ENCODE data around the gene ILF2. TPM values are rescaled to one million over a fixed set of nuclear protein-coding genes. Genes with fewer than 3 reads are reported as not detected.
A peak's percentile ranks its signal among the peaks of the same experiment; 100 is the strongest.

ILF2 gene
- total and polyA plus RNA-seq, 2 experiments from 2014 or later: 174 to 180 TPM

DNA sequence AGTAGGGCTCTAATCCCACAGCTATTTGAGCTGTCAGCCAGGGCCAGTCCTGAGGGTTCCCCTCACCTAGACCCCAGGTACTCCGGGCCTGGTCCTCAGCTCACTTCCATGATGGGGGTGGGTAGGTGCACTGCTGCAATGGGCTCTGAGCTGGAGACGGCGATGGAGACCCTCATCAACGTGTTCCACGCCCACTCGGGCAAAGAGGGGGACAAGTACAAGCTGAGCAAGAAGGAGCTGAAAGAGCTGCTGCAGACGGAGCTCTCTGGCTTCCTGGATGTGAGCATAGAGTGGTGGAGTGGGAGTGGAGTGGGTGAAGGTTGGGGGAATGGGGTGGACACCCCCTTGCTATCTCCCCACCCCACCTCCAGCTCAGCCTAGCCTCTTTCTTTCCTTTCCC, 40.4 kb downstream of the ILF2 start:
- peaks cover 28% of the 10 kb centered on the region for H3K79me2 ChIP-seq (ENCODE audit: insufficient read depth)

DNA sequence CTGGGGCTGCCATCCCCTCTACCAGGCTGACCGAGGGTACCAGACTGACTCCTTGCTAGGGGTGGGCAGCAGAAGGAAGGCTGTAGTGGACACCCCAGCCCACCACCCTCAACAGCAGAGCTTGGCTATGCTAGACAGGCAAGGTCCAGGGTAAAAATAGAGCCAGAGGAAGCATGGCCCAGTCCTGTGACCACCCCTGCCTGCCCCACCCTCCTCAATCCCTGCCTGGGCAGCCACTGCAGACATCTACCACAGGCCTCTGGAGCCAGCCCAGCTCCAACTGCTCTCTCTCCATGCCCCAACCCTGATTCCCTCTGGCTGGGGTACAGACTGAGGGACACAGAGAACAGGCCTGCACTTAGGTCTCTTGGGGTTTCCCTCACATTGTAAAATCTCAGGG, 40.8 kb downstream of the ILF2 start:
- no peak overlapping the region for H3K4me2 ChIP-seq (ENCODE audit: unreplicated experiment)
- H3K9me2 ChIP-seq (ENCODE audit: insufficient read depth): no peaks in the 10 kb centered on the region
- peaks cover 17% of the 10 kb centered on the region; the same call in 1 of the 2 replicates for H3K4me1 ChIP-seq (ENCODE audit: insufficient read depth)
- H3K4me3 ChIP-seq: no peak overlapping the region
- peaks cover 28% of the 10 kb centered on the region for H3K79me2 ChIP-seq (ENCODE audit: insufficient read depth)
- in situ Hi-C loops (cut with MboI): no loop called here
- 0 out of 2 replicates have a peak, but pooled peaks cover 6% of the 10 kb centered on the region for H3K36me3 ChIP-seq (ENCODE audit: low read depth)
- no peak overlapping the region for H3K27ac ChIP-seq
- H3K9ac ChIP-seq: no peak overlapping the region
- WGBS, 2 experiments (ENCODE audit: low coverage in 1 of 2, low lambda C conversion rate in 2 of 2, missing lambda C conversion rate in 2 of 2): 90 to 100% methylated on average over 1 of the region's 1 CpG
- no peaks in the 10 kb centered on the region for H4K20me1 ChIP-seq (ENCODE audit: insufficient read depth)
- no peaks in the 10 kb centered on the region for H3K9me3 ChIP-seq (ENCODE audit: low read depth)
- TF ChIP-seq EZH2phosphoT487 (IDR thresholded peaks at IDR 0.05; ENCODE audit: insufficient read depth, low read depth) (no peak), EZH2 (IDR thresholded peaks at IDR 0.05; ENCODE audit: insufficient read depth, poor library complexity, severe bottlenecking) (no peak)
- H3F3A ChIP-seq (ENCODE audit: insufficient read depth): peaks cover 9% of the 10 kb centered on the region; the same call in 1 of the 2 replicates
- H3K27me3 ChIP-seq (replicated peaks; ENCODE audit: insufficient read depth): no peaks in the 10 kb centered on the region
- H2AFZ ChIP-seq: no peak overlapping the region
- DNase-seq: peak; percentile 22

More for the DNA sequence above, 40.4 kb downstream of the ILF2 start:
- Histone ChIP-seq H4K20me1 (ENCODE audit: insufficient read depth) (no peaks in the 10 kb centered on the region), H3F3A (ENCODE audit: insufficient read depth) (peaks cover 9% of the 10 kb centered on the region; the same call in 1 of the 2 replicates), H3K4me3 (no peak overlapping the region), H3K9me2 (ENCODE audit: insufficient read depth) (no peaks in the 10 kb centered on the region), H3K9me3 (ENCODE audit: low read depth) (no peaks in the 10 kb centered on the region), H3K4me2 (ENCODE audit: unreplicated experiment) (no peak overlapping the region), H3K27ac (no peak overlapping the region), H2AFZ (no peak overlapping the region), H3K9ac (no peak overlapping the region), H3K27me3 (replicated peaks; ENCODE audit: insufficient read depth) (no peaks in the 10 kb centered on the region), H3K36me3 (ENCODE audit: low read depth) (0 out of 2 replicates have a peak, but pooled peaks cover 2% of the 10 kb centered on the region), H3K4me1 (ENCODE audit: insufficient read depth) (peaks cover 17% of the 10 kb centered on the region; the same call in 1 of the 2 replicates)
- DNase-seq: no peak
- 80 to 93% methylated on average over 7 of the region's 7 CpGs for WGBS, 2 experiments (ENCODE audit: low coverage in 1 of 2, low lambda C conversion rate in 2 of 2, missing lambda C conversion rate in 2 of 2)
- in situ Hi-C loops (cut with MboI): no loop called here
- no peak for TF ChIP-seq EZH2phosphoT487 (IDR thresholded peaks at IDR 0.05; ENCODE audit: insufficient read depth, low read depth)
- no peak for TF ChIP-seq EZH2 (IDR thresholded peaks at IDR 0.05; ENCODE audit: insufficient read depth, poor library complexity, severe bottlenecking)

DNA sequence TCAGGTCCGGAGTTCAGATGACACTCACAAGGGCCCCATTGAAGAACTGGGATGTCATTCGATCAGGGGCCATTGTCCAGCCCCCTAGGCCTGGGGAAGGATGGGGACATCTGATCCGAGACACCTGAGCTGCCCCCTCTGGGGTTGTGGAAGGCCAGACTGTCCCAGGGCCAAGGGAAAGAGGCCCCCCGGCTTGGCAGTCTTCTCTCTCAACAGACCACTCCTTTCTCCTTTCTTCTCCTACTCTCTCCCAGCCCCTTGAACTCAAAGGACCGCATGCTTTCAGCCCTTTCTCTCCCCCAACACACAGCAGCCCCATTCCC, 41.5 kb downstream of the ILF2 start:
- H3K4me2 ChIP-seq (ENCODE audit: unreplicated experiment): no peak overlapping the region
- no peak overlapping the region for H3K27ac ChIP-seq
- H3K9ac ChIP-seq: no peak overlapping the region
- H4K20me1 ChIP-seq (ENCODE audit: insufficient read depth): no peaks in the 10 kb centered on the region
- TF ChIP-seq EZH2phosphoT487 (IDR thresholded peaks at IDR 0.05; ENCODE audit: insufficient read depth, low read depth) (no peak), EZH2 (IDR thresholded peaks at IDR 0.05; ENCODE audit: insufficient read depth, poor library complexity, severe bottlenecking) (no peak)
- in situ Hi-C loops (cut with MboI): no loop called here
- DNase-seq: no peak
- peaks cover 11% of the 10 kb centered on the region for H3F3A ChIP-seq (ENCODE audit: insufficient read depth)
- H3K4me1 ChIP-seq (ENCODE audit: insufficient read depth): peaks cover 24% of the 10 kb centered on the region
- H3K9me3 ChIP-seq (ENCODE audit: low read depth): no peaks in the 10 kb centered on the region
- no peak overlapping the region for H3K4me3 ChIP-seq
- H2AFZ ChIP-seq: no peak overlapping the region
- H3K9me2 ChIP-seq (ENCODE audit: insufficient read depth): no peaks in the 10 kb centered on the region
- WGBS, 2 experiments (ENCODE audit: low coverage in 1 of 2, low lambda C conversion rate in 2 of 2, missing lambda C conversion rate in 2 of 2): 68 to 79% methylated on average over 5 of the region's 5 CpGs
- peaks cover 12% of the 10 kb centered on the region; the same call in 1 of the 2 replicates for H3K36me3 ChIP-seq (ENCODE audit: low read depth)
- peaks cover 28% of the 10 kb centered on the region for H3K79me2 ChIP-seq (ENCODE audit: insufficient read depth)
- no peaks in the 10 kb centered on the region for H3K27me3 ChIP-seq (replicated peaks; ENCODE audit: insufficient read depth)

DNA sequence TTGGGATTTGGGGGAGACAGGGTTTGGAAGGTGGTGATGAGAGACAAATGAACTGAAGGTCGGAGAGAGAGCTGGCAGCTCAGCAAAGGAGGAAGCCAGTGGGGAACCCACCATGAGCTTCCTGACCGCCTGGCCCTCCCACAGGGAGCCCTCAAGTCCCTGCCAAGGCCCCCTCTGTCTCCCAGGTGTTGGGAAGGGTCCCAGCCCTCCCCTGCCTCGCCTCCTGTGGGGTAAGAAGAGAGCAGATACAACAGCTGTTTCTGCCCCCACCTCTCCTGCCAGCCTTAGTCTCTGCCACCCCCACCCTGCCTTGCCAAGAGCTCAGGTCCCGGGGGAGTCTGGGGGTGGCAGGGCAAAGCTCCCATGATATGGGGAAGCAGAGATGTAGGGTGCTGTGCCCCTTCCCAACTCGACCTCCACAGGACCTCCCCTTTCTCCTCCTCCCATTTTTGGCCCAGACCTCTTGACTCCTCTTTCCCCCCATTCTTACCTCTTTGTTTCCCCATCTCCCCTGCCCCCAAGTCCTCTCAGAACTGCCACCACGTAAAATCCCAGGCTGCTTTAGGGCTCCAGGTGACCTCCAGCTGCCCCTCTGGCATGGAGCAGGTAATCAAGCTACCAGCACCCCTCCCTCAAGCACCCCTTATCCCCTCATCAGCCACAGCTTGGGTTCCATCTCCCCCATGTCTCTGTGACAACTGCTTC, 42.0 kb downstream of the ILF2 start:
- Histone ChIP-seq H3K36me3 (ENCODE audit: low read depth) (peaks cover 15% of the 10 kb centered on the region; the same call in 1 of the 2 replicates), H3K79me2 (ENCODE audit: insufficient read depth) (peaks cover 31% of the 10 kb centered on the region), H3K9me2 (ENCODE audit: insufficient read depth) (no peaks in the 10 kb centered on the region), H4K20me1 (ENCODE audit: insufficient read depth) (no peaks in the 10 kb centered on the region), H3K4me2 (ENCODE audit: unreplicated experiment) (no peak overlapping the region), H3K4me1 (ENCODE audit: insufficient read depth) (peaks cover 27% of the 10 kb centered on the region), H3K4me3 (no peak overlapping the region), H3K9me3 (ENCODE audit: low read depth) (no peaks in the 10 kb centered on the region), H3F3A (ENCODE audit: insufficient read depth) (peaks cover 16% of the 10 kb centered on the region), H3K27ac (no peak overlapping the region), H2AFZ (no peak overlapping the region), H3K9ac (no peak overlapping the region), H3K27me3 (replicated peaks; ENCODE audit: insufficient read depth) (no peaks in the 10 kb centered on the region)
- in situ Hi-C loops (cut with MboI): no loop called here
- DNase-seq: no peak
- TF ChIP-seq EZH2 (IDR thresholded peaks at IDR 0.05; ENCODE audit: insufficient read depth, poor library complexity, severe bottlenecking) (no peak), EZH2phosphoT487 (IDR thresholded peaks at IDR 0.05; ENCODE audit: insufficient read depth, low read depth) (no peak)
- WGBS, 2 experiments (ENCODE audit: low coverage in 1 of 2, low lambda C conversion rate in 2 of 2, missing lambda C conversion rate in 2 of 2): 86 to 87% methylated on average over 6 of the region's 6 CpGs

Data from GM23248 (cell line).